ENCODE measurements around the gene RBPJL.

GRCh38 chr20:45290677-45291355, 15.8 kb upstream of the RBPJL start:
- no peak for TF ChIP-seq RARB (CRISPR knock-in tag; IDR thresholded peaks at IDR 0.05)
- TF ChIP-seq ZFP3 (CRISPR knock-in tag; IDR thresholded peaks at IDR 0.05) = no peak

All from SK-N-SH treated with all-trans-retinoic acid at 6 μM for 48 hours (cell line).